GM21529 (cell line): ENCODE data around the gene TUBB3.

Source experiments
- ATAC-seq: cut with Tn5 transposase; IDR thresholded peaks from one replicate; pipeline ENCODE4 v1.9.1; 2021; ENCODE audit not compliant: unreplicated experiment

The TUBB3 gene

GRCh38 chr16:89936508-89936907 lies 13.4 kb downstream of the TUBB3 start:
- no peak for ATAC-seq

- no peak for ATAC-seq
These were observed 13.8 kb downstream of the TUBB3 start for GRCh38 chr16:89936981-89937380.

- no peak for ATAC-seq
These were observed 15.2 kb downstream of the TUBB3 start for GRCh38 chr16:89938175-89938885.

GRCh38 chr16:89944773-89945172 lies 21.6 kb downstream of the TUBB3 start:
- no peak for ATAC-seq

GRCh38 chr16:89945654-89946053 lies 22.5 kb downstream of the TUBB3 start:
- no peak for ATAC-seq

- ATAC-seq = no peak
These were observed 23.4 kb downstream of the TUBB3 start for GRCh38 chr16:89946515-89946914.

GRCh38 chr16:89949121-89949742 lies 26.1 kb downstream of the TUBB3 start:
- no peak for ATAC-seq

GRCh38 chr16:89949756-89950155 lies 26.6 kb downstream of the TUBB3 start:
- ATAC-seq = no peak

- no peak for ATAC-seq
These were observed 28.4 kb downstream of the TUBB3 start for GRCh38 chr16:89951509-89951908.

- ATAC-seq = no peak
These were observed 28.9 kb downstream of the TUBB3 start for GRCh38 chr16:89952049-89952448.

- no peak for ATAC-seq
These were observed 29.4 kb downstream of the TUBB3 start for GRCh38 chr16:89952551-89952950.

- peak; percentile 73 for ATAC-seq
These were observed 30.7 kb downstream of the TUBB3 start for GRCh38 chr16:89953671-89954406.

- no peak for ATAC-seq
These were observed 31.3 kb downstream of the TUBB3 start for GRCh38 chr16:89954462-89954861.

GRCh38 chr16:89955001-89955685 lies 32.0 kb downstream of the TUBB3 start:
- no peak for ATAC-seq

GRCh38 chr16:89956505-89957215 lies 33.5 kb downstream of the TUBB3 start:
- no peak for ATAC-seq

- no peak for ATAC-seq
These were observed 34.2 kb downstream of the TUBB3 start for GRCh38 chr16:89957216-89957785.

GRCh38 chr16:89958068-89958467 lies 34.9 kb downstream of the TUBB3 start:
- no peak for ATAC-seq

- ATAC-seq = no peak
These were observed 35.5 kb downstream of the TUBB3 start for GRCh38 chr16:89958596-89958995.

GRCh38 chr16:89960966-89961365 lies 37.8 kb downstream of the TUBB3 start:
- no peak for ATAC-seq

- no peak for ATAC-seq
These were observed 38.8 kb downstream of the TUBB3 start for GRCh38 chr16:89961920-89962319.
